ENCODE data around the gene KCTD14. TPM values are rescaled to one million over a fixed set of nuclear protein-coding genes. Genes with fewer than 3 reads are reported as not detected.

The KCTD14 gene
- total and polyA plus RNA-seq, 2 of the 8 experiments (the other 6 are each of a cell fraction or from before 2014, with no cell fraction given), result 21.6 to 24.9 TPM

DNA sequence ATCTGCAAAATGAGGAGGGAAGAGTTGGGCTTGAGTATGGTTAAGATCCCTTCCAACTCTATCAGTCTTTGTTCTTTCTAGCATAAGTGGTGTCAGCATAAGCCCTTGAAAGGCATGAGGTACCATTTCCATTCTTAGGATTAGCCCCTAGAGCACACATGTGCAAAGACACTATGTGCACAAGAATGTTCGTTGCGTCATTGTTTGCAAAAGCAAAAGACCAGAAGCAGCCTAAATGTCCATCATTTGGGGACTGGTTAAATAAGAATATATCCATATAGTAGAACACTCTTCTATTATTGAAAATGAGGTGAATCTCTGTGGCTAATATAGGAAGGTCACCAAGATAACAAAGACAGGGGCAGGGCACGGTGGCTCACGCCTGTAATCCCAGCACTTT is 10.0 kb upstream of the KCTD14 start:
- Histone ChIP-seq H3K4me2 (ENCODE audit: insufficient read depth in 1 of 2, low read depth in 2 of 2, low read length in 2 of 2) (no peak overlapping the region), H4K91ac (replicated peaks; ENCODE audit: insufficient read length, low read length) (no peak overlapping the region), H3K56ac (replicated peaks; ENCODE audit: insufficient read length, low read depth, low read length) (no peak overlapping the region), H3K79me1 (ENCODE audit: low read depth, low read length) (no peaks in the 10 kb centered on the region), H3K23ac (ENCODE audit: insufficient read length) (no peak overlapping the region), H3K9ac (replicated peaks in 1 of 4; ENCODE audit: extremely low read depth in 1 of 4, low read depth in 3 of 4, low read length in 3 of 4) (no peak overlapping the region), H3K18ac (ENCODE audit: extremely low read depth, low read length) (no peak overlapping the region), H2BK12ac (ENCODE audit: low read depth, low read length) (no peak overlapping the region), H4K20me1 (replicated peaks in 1 of 2; ENCODE audit: control insufficient read depth in 1 of 2, insufficient read depth in 2 of 2, low read length in 2 of 2) (no peaks in the 10 kb centered on the region), H2BK15ac (ENCODE audit: low read length) (no peak overlapping the region), H3K23me2 (ENCODE audit: low read depth, low read length) (no peaks in the 10 kb centered on the region), H3K4me3 (ENCODE audit: extremely low read depth in 1 of 4, insufficient read depth in 2 of 4, low read depth in 3 of 4, low read length in 4 of 4) (no peak overlapping the region), H3K27me3 (replicated peaks in 1 of 4; ENCODE audit: control insufficient read depth in 3 of 4, extremely low read depth in 1 of 4, insufficient read depth in 3 of 4, low read length in 3 of 4) (no peaks in the 10 kb centered on the region), H4K8ac (ENCODE audit: extremely low read depth, insufficient read depth, low read length) (no peak overlapping the region), H4K5ac (ENCODE audit: insufficient read length, low read depth, low read length) (no peak overlapping the region), H3K9me3 (ENCODE audit: insufficient read depth in 2 of 2, low read depth in 1 of 2, low read length in 1 of 2) (no peaks in the 10 kb centered on the region), H2AK5ac (ENCODE audit: low read depth, low read length) (no peak overlapping the region), H3K36me3 (ENCODE audit: control insufficient read depth in 2 of 4, insufficient read depth in 4 of 4, low read length in 3 of 4) (no peaks in the 10 kb centered on the region), H2AFZ (ENCODE audit: low read length) (no peak overlapping the region), H3K14ac (ENCODE audit: insufficient read length) (no peak overlapping the region), H2BK20ac (ENCODE audit: low read length) (no peak overlapping the region), H2BK120ac (replicated peaks; ENCODE audit: low read depth, low read length) (no peak overlapping the region), H3K27ac (ENCODE audit: low read depth, low read length) (no peak overlapping the region), H2BK5ac (ENCODE audit: low read depth, low read length) (no peak overlapping the region), H3K4me1 (replicated peaks in 1 of 4; ENCODE audit: control insufficient read depth in 3 of 4, insufficient read depth in 4 of 4, low read length in 3 of 4) (peaks cover 0 to 6% (median 0%) of the 10 kb centered on the region in 4 experiments; a peak in 1 of 7 replicates), H3K4ac (replicated peaks; ENCODE audit: insufficient read length, low read depth, low read length) (no peak overlapping the region), H3K79me2 (ENCODE audit: control insufficient read depth in 1 of 2, insufficient read depth in 2 of 2, low read length in 2 of 2) (no peaks in the 10 kb centered on the region)
- FAIRE-seq (no peak), DNase-seq (ENCODE audit: low read depth in 1 of 2, low spot score in 2 of 2) (no peak)
- ChIA-PET POLR2A (ENCODE audit: partially characterized antibody) (interaction anchor here (2.1 kb wide), 1 partner anchor 12 kb away, joined by 11 read pairs; no protein-coding TSS in a partner anchor), CTCF (ENCODE audit: partially characterized antibody) (interaction anchor here (0.7 to 9.0 kb wide), 2 partner anchors 12 to 1409 kb away, joined by 3 to 92 read pairs; no protein-coding TSS in a partner anchor)
- TF ChIP-seq TBP (IDR thresholded peaks at IDR 0.05; ENCODE audit: low read depth, low read length) (no peak), RNF2 (IDR thresholded peaks at IDR 0.05; ENCODE audit: borderline replicate concordance, low read depth, low read length, missing control alignments, poor library complexity, severe bottlenecking) (no peak), SP2 (IDR thresholded peaks at IDR 0.05; ENCODE audit: low read length) (no peak), CBX8 (IDR thresholded peaks at IDR 0.05; ENCODE audit: borderline replicate concordance, low read depth, low read length) (no peak)
- 37% methylated on average over 4 of the region's 4 CpGs; no CpG with 5 or more reads in 1 of the 2 experiments for WGBS, 2 experiments (ENCODE audit: extremely low coverage in 1 of 2, insufficient coverage in 1 of 2, insufficient read length in 1 of 2, insufficient replicate concordance in 2 of 2, low coverage in 1 of 2, low lambda C conversion rate in 2 of 2, missing lambda C conversion rate in 1 of 2)
